DMS114 treated with DMSO at 0.1 percent for 48 hours (cell line): Measurements from ENCODE around the gene PLXNA2.

ENCODE experiments used
- DNase-seq: peaks from one replicate; lab custom pipeline; 2025; ENCODE audit not compliant: unreplicated experiment; lab: John Stamatoyannopoulos, UW

PLXNA2 gene

DNA sequence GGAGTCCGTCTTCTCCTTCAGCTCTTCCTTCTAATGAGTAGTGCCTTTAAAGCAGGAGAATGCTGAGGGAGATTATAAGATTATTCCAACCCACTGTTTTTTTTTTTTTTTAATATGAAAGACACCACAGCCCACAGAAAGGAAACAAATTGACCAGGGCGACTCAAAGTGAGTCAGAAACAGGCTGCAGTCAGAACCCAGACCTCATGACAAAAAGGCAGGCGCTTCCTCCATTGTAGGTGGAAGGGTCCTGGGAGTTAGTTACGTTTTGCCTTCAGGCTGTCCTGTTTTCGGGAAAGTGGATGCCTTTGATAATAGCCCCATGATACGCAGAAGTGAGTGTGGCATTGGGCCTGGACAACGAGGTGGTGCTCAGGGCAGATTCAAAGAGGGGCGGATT is 21.0 kb downstream of the PLXNA2 start:
- no peak for DNase-seq

DNA sequence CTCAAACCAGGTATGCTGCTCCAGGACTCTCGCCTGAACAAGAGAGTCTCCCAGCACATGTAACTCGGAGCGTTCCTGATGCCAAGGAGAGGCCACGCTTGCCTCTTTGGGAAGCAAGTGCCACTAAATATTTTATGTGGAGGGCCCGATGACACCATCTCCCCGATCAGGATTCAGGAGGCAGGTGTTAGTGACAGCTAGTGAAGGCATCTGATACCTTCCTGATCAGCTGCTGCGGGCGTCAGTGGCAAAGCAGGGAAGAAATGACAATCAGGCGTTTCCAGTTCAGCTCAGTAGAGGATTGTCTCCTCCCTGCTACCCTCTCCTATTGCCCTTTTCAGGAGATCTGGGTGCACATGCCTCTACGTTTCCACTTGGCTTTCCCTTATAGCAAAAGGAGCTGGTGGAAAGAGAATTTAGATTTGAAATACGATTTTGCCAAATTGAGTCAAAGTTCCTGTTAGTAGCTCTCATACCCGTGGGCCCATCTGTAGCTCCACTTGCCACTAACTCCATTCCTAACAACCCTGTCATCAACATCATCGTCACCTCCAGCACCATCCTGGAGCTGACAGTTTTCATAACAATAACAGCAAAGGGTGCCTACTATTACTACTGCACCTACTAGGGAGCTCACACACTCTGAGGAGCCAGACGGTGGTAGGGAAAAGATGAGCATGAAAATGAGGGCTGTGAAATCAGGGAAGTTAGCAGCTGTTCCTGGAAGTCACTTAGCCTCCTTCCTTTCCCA is 21.6 kb downstream of the PLXNA2 start:
- DNase-seq = no peak

DNA sequence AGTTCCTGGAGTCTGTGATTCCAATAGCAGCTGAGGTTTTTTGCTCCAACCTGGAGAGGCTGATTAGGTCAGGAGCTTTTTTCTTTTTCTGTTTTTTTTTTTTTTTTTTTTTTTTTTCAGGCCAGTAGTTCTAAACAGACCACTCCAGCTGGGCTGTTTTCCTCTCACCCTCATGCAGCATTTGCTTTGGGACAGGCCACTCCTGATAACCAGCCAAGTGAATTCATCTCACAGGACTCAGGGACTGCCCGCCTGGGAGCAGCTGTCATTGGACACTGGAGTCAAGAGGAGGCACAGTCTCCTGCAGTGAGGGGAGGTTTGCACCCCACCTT is 22.9 kb downstream of the PLXNA2 start:
- DNase-seq = no peak

DNA sequence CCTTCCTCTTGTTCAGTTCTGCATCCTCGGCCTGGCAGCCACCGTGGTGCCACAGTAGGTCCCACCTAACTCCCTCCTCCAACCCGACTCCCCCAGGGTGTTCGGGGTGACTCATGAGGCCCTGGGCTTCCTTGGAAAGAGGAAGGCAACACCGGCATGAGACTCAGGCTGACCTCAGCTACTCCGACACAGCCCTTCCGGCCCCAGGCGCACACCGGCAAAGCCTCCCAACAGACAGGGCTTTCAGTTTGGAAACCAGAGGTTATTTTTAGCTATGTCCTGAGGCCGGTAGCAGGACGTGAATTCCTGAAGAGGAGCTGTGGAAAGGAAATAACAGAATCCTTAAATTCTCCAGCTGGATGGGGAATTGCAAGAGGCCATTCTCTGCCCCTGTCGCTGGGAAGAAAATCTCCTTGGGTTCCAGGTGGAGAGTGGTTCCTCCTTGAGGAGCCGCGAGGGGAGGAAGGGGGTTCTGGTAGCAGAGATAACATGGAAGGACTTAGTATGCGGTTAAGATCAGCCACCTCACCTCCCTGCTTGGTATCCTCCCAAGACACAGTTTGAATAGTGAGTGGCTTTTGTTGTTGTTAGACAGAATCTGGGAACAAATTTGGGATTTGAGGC is 24.4 kb downstream of the PLXNA2 start:
- no peak for DNase-seq

GRCh38 chr1:208219098-208219658 is 25.0 kb downstream of the PLXNA2 start:
- no peak for DNase-seq

DNA sequence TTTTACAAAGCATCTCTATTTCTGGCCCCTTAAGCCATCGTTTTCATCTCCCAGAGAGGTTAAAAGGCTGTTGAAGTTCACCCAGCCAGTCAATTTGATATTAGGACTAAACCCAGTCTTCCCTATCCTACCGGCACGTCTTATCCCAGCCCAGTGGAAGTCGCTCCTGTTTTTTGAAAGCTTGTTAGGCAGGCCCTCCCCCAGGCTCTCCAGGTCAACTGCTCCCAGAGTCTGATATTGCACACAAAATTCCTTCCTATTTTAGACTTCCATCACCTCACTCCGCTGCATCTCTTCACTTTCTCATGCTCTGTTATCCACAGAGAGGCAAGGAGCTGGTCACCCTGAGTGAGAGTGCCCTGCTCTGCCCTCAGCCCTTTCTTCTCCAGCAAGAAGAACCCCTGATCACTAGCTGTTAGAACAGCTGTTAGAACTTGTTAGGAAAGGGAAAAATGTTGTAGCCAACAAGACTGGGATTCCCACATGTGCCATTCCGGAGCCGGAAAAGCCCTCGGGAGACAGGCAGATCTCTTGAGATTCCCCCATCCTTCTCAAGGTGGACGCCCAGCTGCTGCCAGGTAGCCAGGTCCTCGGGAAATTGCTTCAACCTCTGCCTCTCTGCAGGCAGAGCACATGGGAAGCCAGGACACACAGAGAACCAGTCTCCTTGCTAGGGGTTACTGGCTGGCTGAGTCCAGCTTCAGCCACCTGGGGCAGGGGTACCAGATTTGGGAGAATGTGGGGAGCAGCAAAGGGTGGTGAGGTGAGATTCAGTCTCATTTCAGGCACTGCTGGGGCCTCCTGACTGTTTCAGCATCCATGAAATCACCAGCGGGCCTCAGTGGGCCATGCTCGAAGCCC is 25.7 kb downstream of the PLXNA2 start:
- DNase-seq = no peak

DNA sequence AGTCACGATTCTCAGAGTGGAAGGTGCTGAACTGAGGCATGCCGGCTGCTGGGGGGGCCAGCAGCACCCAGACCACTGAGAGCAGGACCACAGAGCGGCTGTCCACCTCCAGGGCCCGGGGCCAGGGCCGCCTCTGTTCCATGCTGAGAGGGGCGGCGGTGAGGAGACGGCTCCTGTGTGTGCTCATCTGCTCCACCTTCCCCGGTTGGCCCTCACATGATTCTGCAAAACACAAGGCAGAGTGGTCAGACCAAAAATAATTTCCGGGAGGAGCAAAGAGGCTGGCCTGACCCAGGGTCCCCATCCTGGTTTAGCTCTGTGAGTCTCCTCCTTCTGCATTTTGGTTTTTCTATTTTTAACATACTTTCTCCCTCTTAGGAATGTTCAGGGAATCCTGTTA is 26.4 kb downstream of the PLXNA2 start:
- no peak for DNase-seq

- no peak for DNase-seq
Observed at GRCh38 chr1:208216806-208217205, 27.4 kb downstream of the PLXNA2 start.

- DNase-seq = no peak
Observed at GRCh38 chr1:208216062-208216461, 28.1 kb downstream of the PLXNA2 start.

GRCh38 chr1:208215393-208215792 is 28.8 kb downstream of the PLXNA2 start:
- DNase-seq = no peak

GRCh38 chr1:208213786-208214185 is 30.4 kb downstream of the PLXNA2 start:
- no peak for DNase-seq

- no peak for DNase-seq
Observed at GRCh38 chr1:208212893-208213292, 31.3 kb downstream of the PLXNA2 start.

GRCh38 chr1:208211921-208212843 is 32.0 kb downstream of the PLXNA2 start:
- no peak for DNase-seq

- DNase-seq = no peak
Observed at GRCh38 chr1:208209896-208210589, 34.1 kb downstream of the PLXNA2 start.

GRCh38 chr1:208209286-208209685 is 34.9 kb downstream of the PLXNA2 start:
- DNase-seq = no peak

GRCh38 chr1:208208132-208208487 is 36.1 kb downstream of the PLXNA2 start:
- DNase-seq = no peak

- DNase-seq = no peak
Observed at GRCh38 chr1:208207388-208208131, 36.6 kb downstream of the PLXNA2 start.

DNA sequence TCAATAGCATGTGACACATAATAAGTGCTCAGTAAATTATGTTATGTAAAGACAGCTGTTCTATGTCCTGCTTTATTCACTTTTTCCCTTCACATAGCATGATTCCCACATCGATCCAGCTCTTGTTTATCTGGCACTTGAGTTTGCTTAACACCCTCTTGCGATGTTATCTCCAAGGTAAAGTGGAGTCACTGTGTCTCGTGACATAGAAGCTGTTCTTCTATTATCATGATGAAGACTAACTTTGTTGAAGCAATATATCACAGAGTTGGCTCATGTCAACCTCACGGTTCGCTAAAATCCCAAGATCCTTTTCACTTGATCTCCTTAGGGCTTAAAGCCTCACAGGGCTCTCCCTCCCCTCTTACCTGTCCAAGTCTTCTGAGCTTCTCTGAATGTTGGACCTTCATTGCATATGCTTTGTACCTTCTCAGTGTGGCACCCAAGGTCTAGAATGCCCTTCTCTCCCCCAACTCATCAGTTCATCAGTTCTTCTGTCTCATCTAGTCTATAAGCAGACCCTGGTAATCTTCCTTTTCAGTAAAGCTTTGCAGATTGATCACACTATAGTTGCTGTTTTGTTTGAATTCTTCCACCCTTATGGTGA is 38.0 kb downstream of the PLXNA2 start:
- DNase-seq = no peak
